ENCODE data around the gene FNDC3B.

FNDC3B gene

DNA sequence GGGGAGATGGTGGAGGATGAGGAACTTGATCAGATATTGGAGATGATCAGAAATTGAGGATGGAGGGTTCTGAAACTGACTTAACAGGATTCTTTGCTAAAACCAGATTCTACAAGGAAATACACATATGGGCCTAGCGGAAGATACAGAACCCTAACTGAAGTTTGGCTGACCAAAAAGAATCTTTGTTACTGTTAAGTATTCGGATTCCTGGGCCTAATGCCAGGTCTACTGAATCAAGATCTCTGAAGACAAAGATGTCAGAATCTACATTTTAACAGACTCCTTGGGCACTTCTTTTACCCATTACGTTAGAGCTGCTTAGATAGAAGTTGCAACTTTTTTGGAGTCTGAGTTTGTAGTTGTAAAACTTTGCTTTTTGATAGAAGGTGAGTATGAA lies 137.7 kb downstream of the FNDC3B start:
- DNase-seq = no peak

DNA sequence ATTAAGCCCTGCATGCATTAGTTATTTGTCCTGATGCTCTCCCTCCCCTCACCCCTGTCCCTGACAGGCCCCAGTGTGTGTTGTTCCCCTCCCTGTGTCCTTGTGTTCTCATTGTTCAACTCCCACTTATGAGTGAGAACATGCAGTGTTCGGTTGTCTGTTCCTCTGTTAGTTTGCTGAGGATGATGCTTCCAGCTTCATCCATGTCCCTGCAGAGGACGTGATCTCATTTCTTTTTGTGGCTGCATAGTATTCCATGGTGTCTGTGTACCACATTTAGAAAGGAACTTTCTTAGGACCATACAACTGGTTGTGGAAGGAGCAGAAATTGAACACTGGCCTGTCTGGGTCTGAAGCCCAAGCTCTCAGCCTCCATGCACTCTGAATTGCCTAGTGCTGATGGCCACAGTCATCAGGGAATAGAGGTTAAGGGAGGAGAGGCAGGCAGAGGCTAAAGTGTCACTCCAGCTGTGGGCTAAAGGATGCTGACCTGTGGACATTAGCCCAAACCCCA lies 138.5 kb downstream of the FNDC3B start:
- no peak for DNase-seq

DNA sequence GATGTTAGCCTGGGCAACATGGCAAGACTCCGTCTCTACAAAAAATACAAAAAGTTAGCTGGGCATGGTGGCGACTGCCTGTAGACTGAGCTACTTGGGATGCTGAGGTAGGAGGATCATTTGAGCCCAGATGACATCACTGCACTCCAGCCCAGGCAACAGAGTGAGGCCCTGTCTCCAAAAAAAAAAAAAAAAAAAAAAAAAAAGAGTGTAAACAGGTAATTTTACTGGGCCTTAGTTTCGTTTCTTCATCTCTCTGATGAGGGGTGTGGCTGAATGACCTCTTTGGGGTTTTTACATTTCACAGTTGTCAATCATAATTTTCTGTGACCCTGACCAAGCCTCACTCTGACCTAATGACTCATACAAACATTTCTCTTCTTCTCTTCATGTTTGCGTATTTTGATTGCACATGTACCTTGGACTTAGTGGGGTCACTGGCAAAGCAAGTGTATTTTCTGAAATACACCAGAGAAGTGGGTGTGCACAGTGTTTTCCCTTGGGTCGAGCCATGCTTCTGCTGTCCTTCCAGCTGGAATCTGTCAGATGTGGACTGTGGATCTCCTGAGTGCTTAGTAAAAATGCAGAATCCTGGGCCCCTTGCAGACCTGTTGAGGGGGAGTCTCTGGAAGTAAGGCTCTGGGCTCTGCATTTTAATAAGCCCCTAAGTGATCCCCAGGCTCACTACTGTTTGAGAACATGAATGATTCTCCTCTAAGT lies 140.5 kb downstream of the FNDC3B start:
- DNase-seq = no peak

DNA sequence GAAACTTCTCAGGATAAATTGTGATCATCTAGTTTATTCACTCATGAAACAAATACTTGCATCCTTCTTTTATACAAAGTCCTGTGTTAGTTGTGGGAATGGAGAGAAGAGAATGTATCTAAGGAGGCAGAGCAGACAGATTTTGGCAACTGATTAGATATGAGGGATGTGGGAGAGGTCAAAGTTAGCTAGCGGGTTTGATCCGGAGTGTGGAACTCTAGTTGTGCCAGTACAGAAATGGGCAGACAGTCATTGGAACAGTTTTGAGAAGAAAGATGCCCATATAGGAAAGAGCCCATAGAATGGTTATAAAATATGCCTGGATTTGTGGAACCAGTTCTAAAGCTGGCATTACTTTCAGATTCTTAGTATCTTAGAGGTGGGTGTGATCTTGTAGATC lies 141.1 kb downstream of the FNDC3B start:
- no peak for DNase-seq

DNA sequence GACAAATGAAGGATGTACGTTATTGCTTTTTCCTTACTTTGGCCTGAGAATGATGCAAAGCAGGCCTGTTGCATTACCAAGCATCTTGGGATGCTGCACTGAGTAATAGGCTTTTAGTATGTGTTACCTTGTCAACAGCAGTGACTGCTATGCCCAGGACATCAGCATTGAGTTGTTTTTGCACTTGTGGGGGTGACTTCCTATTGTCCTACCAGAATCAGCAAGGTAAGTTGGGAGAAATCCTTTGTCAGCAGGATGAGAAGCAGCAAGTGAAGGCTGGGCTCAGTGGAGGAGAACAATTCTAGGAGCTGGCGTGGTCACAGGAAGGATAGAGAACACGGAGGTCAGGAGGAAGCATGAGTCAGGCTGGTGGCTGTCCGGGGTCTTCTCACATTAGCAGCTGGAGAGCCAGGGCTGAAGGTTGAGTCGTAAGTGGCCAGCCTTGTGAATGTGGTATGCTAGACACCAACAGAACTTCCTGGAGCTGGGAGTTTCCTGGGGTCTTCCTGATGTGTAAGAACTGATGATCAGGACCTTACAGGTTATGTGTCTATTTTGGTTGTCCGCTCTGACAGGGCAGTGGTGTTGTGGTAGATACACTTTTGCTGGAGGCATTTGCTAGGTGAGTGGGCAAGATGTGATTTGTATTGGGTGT lies 142.7 kb downstream of the FNDC3B start:
- no peak for DNase-seq

DNA sequence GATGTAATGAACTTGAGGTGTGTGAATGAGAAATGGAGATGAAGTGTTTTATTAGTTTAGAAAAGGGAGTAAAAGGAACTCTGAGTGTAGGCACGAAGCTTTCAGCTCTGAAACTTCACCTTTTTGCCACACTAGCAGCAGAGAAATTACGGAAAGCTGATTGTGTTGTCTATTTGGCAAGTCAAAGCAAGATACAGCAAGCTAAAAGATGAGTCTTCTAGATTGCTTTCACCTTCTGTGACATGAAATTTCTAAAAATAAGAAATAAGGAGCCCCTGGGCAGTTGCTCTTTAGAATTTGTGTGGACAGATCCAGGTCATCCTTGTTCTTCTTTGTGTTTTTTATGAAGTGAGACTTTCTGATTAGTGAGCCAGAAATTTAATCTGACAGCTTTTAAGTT lies 143.4 kb downstream of the FNDC3B start:
- DNase-seq = no peak

DNA sequence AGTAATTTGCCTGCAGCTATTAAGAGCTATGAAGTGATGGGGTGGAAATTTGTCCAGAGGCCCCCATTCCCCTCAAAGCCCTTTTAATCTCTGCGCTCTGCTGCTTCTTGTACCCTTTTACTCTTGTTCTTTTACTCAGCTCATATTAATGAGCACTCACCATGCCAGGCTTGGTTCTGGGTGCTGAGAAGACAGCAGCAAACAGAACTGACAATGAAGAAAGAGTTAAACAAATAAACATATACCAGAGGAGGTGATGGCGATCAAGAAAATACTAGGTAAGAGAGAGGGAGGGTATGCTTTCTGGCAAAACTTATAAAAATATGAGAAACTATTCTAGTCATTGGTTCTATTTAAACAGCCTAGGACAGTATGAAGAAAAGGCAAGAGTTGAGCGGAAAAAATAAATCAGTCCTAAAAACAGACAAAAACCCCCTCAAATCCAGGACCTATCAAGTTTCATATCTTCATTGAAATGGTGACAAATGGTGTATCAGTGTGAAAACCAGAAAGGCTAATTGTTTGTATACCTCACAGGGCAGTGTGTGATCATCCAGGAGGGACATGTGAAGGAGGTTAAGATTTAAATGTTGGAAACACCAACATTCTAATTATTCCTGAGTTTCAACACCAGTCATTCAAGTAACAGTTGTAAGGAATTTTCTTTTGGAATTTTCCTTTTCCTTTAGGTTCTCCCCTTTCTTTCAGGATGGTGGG lies 144.9 kb downstream of the FNDC3B start:
- DNase-seq = no peak

DNA sequence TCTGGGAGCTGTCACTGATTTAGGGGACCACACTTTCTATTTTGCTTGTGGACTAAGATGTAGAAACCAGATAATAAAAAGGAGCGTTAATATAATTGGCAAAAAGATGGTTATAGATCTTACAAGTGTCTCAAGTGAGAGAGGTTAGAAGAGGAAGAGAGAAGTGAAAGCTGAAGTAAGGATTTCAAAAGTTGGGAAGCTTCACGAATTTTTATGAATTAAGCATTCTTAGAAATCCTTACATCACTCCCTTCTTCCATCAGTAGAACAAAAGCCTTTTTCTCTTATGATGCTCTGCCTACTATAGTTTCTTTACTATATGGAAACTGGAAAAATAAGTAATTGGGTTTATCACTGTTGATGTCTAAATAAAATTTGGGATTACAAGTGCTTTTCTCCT lies 146.5 kb downstream of the FNDC3B start:
- DNase-seq = no peak

DNA sequence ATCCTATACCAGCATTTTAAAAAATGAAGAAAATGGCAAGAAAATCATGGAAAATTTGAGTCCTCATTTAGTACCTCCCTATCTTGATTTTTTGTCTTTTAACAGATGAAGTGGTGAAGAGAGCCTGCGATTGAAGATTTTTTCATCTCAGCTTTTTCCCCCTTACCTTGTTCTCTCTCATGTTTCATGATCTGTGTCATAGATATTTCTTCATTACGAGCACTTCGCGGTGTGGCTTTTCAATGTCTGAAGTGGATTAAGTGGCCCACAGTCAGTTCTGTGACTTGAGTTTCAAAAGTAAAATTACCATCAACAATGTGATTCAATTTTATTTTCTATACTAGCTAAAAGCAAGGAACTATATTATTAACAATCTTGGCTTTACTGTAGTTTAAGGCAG lies 147.2 kb downstream of the FNDC3B start:
- no peak for DNase-seq

DNA sequence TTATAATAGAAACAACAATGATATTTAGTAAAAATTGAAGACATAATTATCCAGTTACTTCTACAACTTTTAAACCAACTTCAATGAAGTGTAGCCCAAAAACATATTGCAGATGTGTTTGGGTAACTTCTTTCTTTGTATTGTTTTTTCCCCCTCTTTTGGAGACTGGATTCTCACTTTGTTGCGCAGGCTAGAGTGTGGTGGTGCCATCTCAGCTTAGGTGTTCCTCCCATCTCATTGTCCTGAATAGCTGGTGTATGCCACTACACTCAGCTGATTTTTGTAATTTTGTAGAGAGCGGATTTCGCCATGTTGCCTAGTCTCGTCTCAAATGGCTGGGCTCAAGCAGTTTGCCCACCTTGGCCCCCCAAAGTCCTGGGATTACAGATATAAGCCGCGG lies 148.1 kb downstream of the FNDC3B start:
- no peak for DNase-seq

DNA sequence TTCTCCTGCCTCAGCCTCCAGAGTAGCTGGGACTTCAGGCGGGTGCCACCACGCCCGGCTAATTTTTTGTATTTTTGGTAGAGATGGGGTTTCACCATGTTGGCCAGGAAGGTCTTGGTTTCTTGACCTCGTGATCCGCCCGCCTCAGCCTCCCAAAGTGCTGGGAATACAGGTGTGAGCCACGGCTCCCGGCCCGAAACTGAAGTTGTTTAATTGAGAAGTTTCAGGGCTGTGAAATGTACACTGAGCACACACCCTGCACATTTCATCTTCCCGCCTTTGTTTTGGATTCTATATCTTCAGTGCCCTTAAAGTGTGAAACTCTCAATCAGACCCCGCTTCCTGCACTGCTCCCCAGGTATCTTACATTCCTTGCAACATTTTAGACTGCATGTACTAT lies 149.1 kb downstream of the FNDC3B start:
- DNase-seq = no peak

DNA sequence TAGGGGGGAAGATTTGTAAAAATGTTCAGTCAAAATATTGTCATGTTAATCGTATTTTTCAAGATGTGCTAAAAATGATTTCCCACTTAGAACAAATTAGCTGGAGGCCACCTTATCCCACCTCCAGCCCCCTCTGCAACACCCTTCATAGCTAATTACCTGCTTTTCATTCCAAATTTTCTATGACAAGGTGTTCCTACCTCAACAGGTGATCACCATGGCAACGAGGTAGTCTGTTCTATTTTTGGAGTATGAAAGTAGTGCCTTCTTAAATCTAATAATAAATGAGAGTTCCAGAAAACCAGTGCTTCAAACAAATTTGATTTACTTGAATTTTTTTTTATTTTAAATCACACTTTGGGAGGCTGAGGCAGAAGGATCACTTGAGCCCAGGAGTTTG lies 149.8 kb downstream of the FNDC3B start:
- DNase-seq = no peak

DNA sequence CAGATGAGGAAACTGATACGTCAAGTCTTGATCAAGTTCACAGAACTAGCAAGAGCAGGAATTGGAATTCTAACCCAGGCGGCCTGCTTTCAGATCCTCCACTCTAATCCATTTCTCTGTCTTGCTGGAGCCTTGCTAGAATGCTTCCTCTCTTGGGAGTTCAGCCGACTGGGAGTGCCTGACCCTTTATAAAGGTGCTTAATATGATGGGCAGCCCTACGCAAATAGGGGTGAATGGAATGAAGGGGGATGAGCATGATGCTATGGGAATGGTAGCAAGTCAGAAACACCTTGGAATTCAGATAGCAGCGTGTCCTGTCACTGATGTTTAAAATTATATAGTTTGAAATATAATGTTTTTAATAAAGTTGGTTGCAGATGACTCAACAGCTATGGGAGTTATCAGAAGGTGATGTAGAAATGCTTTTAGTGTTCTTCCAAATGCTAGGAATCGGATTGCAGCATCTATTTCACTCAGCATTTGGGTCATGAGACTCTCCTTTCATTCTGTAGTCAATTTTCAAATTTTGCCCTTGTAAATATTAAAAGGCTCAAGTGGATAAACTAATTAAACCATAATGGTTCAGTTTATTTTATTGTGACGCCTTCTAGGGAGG lies 150.7 kb downstream of the FNDC3B start:
- no peak for DNase-seq

DNA sequence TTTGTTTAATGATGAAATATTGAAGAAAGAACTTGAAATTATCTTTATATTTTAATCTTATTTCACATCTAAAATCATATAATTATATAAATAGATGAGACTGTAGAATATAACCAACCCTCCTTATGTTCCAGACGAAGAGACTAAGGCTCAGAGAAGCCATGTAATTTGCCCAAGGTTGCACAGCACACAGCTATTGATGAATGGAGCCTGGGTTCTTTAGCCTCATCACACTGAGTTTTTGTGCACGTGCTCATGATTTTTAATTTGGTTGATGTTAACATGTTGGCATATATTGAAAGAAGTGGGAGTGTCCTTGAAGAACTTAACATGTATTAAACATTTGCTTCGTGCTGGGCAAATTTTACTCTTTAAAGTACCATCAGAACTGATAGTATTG lies 151.6 kb downstream of the FNDC3B start:
- DNase-seq = no peak

DNA sequence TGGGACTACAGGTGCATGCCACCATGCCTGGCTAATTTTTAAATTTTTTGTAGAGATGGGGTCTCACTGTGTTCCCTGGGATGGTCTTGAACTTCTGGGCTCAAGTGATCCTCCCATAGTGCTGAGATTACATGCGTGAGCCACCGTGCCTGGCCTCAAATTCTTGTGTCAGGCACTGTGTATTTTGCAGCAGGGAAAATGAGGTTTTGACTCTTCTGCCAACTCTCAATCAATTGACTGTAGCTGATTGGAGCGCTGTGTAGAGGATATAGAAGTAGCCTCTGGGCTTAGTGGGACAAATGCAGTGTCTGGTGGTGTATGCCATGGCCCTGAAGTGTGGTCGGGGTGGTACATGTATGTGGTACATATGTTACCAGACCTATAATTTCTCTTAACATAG lies 152.3 kb downstream of the FNDC3B start:
- DNase-seq = no peak

DNA sequence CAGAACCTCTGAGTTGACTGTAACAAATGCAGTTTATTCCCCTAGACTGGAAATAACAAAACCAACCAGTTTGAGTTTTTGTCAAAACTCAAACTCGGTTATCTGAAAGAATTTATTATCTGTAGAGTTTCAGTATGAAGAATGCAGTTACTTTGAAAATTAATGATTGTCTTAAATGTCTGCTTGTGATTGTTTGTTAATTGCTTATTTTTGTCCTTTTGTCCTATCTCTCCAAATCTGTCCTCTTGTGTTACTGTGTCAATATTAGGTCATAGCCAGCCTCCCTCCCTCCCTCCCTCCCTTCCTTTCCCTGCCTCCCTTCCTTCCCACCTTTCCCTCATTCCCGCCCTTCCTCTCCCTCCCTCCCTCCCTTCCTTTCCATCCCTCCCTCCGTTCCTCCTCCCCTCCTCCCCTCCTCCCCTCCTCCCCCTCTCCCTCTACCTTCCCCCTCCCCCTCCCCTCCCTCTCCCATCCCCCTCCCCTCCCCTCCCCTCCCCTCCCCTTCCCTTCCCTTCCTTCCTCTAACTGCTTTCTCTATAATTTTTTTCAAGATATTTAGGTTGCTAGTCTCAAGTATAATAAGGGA lies 153.5 kb downstream of the FNDC3B start:
- peak; percentile 32 for DNase-seq

DNA sequence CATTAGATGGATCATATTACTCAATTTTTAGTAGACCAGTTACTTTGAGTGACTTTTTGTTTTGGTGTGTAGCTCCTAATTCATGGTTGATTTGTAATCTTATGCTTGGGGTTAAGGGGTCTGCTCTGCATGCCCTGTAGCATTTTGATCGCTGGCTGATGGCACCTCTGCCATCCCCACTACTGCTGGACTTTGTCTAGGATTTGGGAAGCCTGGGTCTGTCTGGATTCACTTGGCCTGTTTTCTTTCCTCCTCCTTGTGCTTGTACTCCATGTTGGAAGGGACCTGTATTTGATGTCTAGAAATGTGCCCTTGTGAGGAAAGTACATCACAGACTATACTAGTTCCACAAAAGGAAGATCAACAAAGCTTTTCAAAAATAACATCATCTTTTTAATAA lies 154.1 kb downstream of the FNDC3B start:
- DNase-seq = no peak

DNA sequence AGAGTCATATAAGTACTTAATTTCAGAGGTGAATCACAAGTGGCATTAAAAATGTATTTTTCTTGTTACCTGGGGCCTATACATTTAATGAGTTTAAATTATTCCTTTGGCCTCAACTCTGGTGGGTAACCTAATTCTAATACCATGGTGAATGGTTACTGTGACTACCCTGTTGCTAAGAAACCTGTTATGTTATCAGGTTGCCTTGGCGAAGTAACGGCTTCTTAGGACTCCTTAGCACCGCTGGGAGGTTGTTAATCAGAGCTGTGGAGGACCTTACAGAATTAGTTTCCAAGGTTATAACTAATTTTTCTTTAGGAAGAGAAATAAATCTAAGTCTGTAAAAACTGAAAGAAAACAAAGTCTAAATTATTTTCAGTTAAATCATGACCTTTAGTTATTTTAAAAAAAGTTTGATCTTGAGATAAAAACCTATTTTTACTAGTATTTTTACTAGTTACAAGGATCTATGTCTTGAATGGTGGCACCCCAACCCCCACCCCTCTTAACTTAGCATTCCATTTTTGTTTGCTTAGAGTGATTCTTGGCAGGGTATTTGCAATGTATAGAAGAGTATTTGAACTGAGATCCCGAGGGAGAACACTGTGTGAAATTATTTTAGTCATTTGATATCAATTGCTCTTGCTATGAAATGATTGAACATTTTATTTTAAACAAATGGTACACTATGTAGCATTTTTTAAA lies 155.5 kb downstream of the FNDC3B start:
- peak; percentile 41 for DNase-seq

DNA sequence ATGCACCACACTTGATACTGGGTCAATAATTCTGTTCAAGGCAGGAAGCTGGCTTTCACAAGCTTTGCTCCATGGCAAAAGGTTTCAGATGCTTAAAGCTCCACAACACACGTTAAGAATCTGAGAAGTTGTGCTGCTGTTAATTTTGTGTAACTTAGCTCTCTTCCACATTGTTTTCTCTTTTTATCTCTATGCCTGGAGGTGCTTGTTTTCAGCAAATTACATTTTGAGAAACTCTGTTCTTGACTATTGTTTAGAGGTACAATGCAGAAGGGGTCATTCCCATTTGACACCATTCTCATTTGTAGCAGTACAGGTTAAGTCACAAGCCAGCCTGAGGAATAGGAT lies 156.0 kb downstream of the FNDC3B start:
- DNase-seq = no peak

DNA sequence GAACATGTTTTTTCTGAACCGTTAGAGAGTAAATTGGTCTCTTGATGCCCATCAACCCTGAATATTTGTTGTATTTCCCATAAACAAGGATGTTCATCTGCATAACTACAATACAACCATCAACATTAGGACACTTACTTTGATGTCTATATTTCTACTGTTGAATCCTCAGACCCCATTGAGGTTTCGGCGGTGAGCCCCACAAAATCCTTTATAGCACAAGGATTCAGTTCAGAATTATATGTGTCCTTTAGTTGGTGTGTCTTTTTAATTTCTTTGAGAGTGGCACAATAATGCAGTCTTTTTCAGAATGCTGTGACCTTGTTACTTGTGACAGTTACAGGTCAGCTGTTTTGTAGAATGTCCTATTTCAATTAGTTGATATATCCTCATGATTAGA lies 158.0 kb downstream of the FNDC3B start:
- DNase-seq = no peak

DNA sequence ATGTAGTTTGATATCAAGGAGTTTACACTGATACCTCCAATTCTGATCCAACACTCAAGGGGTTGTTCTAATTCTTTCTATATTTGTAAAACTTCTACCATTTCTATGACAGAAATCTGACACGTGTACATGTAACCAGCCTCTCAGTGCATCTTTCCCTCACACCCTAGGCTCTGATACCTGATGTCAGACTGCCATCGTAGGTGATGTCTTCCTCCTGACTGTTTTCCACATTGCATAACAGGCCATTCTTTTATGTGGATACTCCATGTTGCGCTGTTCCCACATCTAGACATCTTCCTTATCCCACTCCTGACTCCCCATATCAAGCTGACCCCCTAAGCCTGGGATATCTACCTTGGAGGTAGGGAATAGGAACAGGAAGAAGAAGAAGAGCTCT lies 159.1 kb downstream of the FNDC3B start:
- DNase-seq = no peak

DNA sequence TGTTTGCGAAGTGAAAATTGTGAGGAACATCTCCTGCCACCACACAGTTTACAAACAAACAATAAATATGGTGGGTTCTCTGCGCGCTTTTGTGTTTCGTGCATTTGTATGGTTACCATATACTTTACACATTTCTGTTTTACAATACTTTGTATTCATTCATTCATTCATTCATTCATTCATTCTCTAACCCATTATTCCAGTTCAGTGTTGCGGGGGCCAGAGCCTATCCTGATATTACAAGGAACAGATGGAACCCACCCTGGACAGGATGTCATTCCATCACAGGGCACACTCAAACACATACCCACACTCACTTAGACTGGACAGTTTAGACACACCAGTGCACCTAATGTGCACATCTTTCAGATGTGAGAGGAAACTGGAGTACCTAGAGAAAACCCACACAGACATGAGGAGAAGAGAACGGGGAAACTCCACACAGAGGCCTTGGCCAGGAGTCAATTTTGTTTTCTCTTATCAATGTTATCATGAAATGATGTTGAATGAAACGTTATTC lies 160.5 kb downstream of the FNDC3B start:
- DNase-seq = no peak

Data from NCI-H510A treated with DMSO at 0.1 percent for 48 hours (cell line).